CD4-positive, alpha-beta T cell treated with Interleukin-6 at 100 ng/mL for 8 hours (primary cell): ENCODE measurements around the gene TUBA1A.
"Not testable (repeated sequence)": the region's sequence is repeated elsewhere in the genome, so short reads cannot be mapped to it uniquely, and the experiment has no call there.

ENCODE experiments used
- DNase-seq: peaks from one replicate; pipeline ENCODE4 v3.0.0-alpha.2; 2020; ENCODE audit warnings: mixed read lengths, low spot score

Gene TUBA1A

DNA sequence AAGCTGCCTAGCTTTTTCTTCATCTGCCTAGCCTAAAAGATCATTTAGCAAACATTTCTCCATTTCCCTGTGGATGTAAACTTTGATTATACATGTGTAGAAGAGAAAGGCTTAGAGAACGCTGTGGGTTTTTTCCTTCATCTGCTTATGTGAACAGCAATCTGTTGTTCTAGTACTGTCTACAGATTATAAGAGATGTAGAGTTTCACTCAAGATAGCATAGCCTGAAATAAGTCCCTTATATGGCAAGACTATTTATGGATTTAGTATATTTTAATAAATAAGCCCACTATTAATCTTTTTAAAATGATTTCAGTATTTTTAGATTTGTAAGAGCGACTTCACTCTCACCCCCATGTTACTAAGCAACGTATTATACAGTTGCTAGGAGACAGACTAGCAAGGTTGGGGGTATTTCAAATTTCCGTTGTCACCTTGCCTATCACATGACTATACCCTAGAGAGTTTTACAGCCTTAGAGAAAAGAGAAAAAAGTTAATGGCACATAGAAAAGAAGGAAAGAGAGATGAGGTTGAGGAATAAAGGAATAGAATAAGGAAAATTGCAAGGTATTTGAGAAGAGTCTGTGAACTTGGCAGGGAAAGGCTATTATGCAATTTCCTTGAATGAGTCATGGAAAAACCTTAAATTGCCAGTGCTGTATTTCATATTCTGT, 12.2 kb upstream of the TUBA1A start:
- peak; percentile 27 for DNase-seq

DNA sequence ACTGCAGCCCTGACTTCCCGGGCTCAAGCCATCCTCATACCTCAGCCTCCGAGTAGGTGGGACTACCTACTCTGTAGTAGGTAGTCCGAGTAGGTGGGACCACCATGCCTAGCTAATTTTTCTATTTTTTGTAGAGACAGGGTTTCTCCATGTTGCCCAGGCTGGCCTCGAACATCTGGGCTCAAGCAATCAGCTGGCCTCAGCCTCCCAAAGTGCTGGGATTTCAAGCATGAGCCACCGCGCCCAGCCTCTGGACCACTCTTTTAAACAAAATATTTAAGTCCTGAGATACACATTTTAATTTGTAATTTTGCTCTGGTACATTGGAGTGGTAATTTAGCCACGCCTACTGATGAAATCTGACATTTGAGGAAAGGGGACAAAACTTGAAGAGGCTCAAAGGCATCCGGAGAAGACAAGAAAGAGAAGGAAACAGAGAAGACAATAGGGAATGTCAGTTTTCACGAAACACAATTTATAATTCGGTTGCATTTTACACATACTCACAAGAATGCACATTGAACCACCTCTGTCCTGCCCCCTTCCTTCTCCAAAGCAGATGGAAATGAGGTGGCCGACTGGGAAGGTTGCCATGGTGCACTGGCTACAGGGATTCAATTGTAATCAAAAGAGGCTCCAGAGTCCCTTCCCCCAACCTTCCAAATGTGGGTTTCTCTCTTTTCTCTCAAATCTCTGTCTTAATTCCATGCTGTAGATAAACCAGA, 9.7 kb upstream of the TUBA1A start:
- no peak for DNase-seq

DNA sequence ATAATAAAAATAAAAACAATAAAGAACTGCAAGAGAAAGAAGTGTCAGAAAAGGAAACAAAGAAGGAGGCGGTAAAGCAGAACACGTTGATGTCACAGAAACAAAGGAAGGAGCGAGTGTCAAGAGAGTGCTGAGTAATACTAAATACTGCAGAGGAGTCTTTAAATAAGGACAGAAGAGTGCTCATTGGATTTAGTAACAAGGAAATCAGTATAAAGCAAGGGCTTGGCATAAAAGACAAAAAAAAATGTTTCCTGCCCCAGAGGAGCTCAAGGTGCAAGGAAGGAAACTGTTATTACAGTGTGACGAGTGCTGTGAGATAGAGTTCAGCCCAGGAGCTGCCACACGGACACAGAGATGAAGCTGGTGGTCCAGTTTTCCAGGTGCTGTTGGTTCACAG, 8.4 kb upstream of the TUBA1A start:
- no peak for DNase-seq

DNA sequence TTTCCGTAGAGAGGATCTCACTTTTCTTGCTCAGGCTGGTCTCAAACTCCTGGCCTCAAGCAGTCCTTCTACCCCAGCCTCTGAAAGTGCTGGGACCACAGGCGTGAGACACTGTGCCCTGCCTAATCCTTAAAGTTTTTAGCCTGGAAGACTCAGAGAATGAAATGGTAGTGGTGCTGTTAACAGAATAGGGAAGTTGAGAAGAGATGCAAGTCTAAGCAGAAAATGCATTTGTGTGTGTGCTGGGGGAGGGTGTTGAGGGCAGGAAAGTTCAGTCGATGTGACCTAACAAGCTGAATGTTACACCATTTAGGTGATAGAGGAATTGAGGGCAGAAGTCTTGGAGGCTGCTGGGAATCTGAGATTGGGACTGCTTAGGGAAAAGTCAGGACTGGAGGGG, 6.9 kb upstream of the TUBA1A start:
- no peak for DNase-seq

- DNase-seq, result not testable (repeated sequence)
These were observed 4.9 kb upstream of the TUBA1A start for GRCh38 chr12:49193746-49194145.

DNA sequence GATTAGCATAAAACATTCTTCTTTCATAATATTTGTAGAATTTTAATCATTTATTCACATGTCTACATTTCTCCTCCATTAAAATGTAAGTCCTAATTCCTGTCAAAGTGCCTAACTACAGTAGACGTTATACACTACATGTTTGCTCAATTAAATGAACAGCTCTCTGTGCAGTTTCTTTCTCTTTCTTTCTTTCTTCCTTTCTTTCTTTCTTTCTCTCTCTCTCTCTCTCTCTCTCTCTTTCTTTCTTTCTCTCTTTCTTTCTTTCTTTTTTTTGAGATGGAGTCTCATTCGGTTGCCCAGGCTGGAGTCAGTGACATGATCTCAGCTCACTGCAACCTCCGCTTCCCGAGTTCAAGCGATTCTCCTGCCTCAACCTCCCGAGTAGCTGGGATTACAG, 2.6 kb upstream of the TUBA1A start:
- not testable (repeated sequence) for DNase-seq

DNA sequence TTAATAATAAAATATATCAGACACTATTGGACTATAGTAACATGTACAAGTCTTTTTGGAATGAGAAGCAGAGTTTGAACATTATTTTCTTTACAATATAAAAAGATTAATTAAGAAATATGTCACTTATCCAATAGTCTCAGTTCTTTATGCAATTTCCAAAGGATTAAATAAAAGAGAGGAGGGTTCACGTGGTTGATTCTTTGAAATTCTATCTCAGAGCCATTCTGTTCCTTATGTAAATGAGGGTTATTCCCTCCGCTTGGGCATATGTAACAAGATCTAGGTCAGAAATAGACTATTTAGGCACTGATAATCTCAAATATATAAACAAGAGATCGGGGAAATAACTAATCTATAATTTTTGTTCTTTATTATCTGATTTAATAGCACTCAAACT, 2.1 kb upstream of the TUBA1A start:
- no peak for DNase-seq

DNA sequence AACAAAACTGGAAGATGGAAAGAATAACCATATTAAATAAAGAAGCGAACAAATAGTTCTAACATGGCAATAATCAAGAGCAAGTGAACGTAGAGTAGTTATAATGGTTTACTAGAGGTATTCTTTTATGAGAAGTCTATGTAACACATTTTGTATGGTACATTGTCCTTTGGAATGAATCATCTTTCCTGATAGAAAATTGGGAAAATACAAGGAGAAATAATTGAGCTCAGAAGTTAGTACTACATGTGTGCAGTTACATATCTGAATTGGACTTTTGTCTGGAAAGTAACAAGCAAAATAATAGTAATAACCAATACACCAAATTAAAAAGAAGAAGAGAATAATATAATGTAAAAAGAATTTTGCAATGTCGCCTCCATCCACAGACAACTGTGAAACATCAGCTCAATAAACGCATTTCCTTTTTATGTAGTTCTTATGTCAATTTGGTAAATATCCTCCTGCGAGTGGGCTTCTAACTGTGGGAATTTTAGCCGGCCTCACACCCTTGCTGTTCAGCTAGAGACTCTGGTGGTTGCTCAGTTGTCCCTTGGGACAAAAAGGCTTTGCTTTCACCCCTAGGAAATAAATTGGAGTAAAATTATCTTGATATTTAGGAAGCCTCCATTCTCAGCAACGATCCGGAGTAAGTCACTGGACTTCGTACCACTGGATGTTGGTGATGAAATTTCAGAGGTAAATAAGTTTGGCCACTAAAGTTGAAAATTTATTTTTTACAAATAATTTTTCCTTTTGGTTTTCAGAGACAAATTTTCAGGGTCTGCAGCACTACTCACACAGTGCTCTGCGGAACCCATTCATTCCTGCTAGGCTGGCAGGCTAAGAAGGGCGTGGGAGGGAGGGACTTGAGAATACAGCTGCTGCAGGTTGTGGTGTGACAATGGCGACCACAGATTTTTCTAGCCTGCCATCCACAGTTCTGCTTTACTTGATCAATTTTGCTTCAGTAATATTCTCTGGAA, 1.1 kb upstream of the TUBA1A start:
- no peak for DNase-seq

DNA sequence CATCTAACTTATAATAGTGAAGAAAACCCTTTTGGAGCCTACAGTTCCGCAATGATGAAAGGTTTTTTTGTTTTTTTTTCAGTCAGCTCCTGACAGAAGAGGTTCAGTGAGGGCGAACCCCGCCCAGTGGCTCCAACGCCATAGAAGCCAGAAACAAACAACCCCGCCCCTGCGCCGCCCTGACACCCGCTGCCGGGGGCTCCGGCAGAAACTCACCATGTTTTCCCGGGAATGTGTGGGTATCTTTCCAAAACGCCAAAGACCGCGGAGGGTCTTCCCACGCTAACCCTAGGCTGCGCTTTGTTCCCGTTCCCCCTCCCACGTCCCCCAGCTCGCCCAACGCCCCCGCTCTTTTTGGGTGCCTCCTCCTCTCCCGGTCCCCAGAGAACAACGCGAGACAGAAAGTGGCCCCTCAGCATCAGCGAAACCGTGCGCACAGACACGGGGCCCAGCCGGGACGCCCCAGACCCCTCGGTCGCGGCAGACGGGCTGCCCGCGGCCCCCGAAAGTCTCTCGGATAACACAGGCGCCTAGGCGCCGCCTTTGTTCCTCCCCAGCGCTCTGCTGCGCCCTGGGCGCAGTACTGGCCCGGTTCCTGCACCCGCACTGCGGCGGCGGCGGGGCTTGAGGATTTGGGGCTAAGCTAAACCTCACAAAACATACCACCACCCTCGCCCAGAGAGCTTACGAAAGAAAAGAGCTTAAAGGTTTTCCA, 522 bp downstream of the TUBA1A start:
- DNase-seq, result peak; percentile 76

- no peak for DNase-seq
These were observed 1.7 kb downstream of the TUBA1A start for GRCh38 chr12:49187184-49187583.

- not testable (repeated sequence) for DNase-seq
These were observed 2.6 kb downstream of the TUBA1A start for GRCh38 chr12:49186307-49186706.

- not testable (repeated sequence) for DNase-seq
These were observed 4.2 kb downstream of the TUBA1A start for GRCh38 chr12:49184697-49185096.

DNA sequence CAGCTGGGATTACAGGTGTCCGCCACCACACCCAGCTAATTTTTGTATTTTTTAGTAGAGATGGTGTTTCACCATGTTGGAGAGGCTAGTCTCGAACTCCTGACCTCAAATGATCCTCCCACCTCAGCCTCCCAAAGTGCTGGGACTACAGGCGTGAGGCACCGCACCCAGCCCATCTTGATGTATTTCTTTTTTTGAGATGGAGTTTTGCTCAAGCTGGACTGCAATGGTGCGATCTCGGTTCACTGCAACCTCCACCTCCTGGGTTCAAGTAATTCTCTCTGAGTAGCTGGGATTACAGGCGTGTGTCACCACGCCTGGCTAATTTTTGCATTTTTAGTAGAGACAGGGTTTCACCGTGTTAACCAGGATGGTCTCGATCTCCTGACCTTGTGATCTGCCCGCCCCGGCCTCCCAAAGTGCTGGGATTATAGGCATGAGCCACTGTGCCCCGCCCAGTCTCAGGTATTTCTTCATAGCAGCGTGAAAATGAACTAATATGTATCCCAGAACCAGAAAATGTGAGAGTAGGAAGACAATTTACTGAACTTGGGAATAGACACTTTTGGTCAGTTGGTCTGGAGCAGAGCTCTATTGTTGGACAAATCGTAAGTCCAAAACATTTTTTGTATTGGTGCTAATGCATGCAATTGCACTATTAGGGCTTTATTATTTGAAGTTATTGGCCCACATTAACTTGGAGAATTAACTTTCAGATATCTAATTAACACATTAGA, 5.5 kb downstream of the TUBA1A start:
- DNase-seq, result not testable (repeated sequence)

GRCh38 chr12:49174218-49174617, 14.7 kb downstream of the TUBA1A start:
- no peak for DNase-seq

- DNase-seq, result no peak
These were observed 18.0 kb downstream of the TUBA1A start for GRCh38 chr12:49170924-49171323.

GRCh38 chr12:49165114-49165513, 23.8 kb downstream of the TUBA1A start:
- DNase-seq, result no peak

- DNase-seq, result not testable (repeated sequence)
These were observed 27.0 kb downstream of the TUBA1A start for GRCh38 chr12:49161901-49162300.

GRCh38 chr12:49161092-49161795, 27.6 kb downstream of the TUBA1A start:
- DNase-seq, result no peak

- DNase-seq, result no peak
These were observed 28.5 kb downstream of the TUBA1A start for GRCh38 chr12:49160399-49160798.

DNA sequence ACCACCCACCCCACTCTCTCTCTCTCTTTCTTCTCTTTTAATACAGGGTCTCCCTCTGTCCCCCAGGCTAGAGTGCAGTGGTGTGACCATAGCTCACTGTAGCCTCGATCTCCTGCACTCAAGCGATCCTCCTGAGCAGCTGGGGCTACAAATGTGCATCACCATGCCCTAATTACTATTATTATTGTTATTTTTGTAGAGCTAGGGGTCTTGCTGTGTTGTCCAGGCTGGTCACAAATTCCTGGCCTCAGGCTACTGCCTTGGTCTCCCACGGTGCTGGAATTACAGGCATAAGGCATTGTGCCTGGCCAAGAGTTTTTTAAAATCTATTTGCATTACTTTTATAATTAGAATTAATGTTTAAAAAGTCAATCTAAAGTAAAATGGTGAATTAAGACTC, 34.7 kb downstream of the TUBA1A start:
- no peak for DNase-seq

DNA sequence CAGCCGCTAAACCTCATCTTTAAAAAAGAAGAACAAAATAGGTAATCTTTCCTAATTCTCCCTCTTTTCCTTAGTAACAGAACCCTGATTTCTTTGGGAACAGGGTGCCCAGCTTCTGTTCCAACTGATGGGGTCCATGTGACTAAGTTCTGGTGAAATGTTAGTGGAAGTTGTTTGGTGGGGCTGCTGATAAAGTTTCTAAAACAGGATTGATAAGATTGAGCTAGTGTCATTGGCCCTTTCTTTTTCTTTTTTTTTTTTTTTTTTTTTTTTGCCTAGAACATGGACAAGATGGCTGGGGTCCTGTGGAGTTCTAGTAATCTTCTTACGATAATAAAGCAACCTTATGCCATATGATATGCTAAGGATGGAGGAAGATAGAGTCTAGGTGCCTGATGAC, 41.5 kb downstream of the TUBA1A start:
- no peak for DNase-seq
